T1000 (cell line): ENCODE measurements around the gene DGKD.
"Not testable (repeated sequence)": the region's sequence is repeated elsewhere in the genome, so short reads cannot be mapped to it uniquely, and the experiment has no call there.

Source experiments
- DNase-seq: peaks from one replicate; lab custom pipeline; 2025; ENCODE audit warnings: mixed read lengths; lab: John Stamatoyannopoulos, UW

The DGKD gene

DNA sequence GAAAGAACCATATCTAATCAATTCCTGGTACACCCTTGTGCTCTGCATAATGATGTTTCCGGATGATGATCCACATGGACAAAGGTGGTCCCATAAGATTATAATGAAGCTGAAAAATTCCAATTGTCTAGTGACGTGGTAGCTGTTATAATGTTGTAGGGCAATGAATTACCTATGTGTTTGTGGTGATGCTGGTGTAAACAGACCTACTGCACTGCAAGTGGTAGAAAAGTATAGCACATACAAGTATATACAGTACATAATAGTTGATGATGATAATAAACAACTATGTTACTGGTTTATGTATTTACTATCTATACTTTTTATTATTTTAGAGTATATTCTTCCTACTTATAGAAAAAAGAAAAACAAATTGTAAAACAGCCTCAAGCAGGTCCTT lies 8.4 kb downstream of the DGKD start:
- no peak for DNase-seq

DNA sequence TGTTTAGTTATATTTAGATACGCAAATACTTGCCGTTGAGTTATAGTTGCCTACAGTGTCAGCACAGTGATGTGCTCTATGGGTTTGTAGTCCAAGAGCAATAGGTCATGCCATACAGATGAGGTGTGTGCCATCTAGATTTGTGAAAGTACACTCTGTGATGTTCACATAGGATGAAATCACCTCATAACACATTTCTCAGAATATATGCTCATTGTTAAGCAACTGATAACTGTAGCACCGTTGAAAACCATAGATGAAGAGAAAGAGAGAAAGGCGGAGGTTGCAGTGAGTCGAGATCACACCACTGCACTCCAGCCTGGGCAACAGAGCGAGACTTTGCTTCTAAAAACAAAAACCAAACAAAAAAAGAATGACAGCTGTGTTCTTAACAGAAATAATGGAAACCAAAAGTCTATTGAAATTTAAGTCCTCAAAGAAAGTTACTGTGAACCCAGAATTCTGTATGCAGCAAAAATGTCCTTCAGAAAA lies 9.5 kb downstream of the DGKD start:
- DNase-seq, result no peak

DNA sequence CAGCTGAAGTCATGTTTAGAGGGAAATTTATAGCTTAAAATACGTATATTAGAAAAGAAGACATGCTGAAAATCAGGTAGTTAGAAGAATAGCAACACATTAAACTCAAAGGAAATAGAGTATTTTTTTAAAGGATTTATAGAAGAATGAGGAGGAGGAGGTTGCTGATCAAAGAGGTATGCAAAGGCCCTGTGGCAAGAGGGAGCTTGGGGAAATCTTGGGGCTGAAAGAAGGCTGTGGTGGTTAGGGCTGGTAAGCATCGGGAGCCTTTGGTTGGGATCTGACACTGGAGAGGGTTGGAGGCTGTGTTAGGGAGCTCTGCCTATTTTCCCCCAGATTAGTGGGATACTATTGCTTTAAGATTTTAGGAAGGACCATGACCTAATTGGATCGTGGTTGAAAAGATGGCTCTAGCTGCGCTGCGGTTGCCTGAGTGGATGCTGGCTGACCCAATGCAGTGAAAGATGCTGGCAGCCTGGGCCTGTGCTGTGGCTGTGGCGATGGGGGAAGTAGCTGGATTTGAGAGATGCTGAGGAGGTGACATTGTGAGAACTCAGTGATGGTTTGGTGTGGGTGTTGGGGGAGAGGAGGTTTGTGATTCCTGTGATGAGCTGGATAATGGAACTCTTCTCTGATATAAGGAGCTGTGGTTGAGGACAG lies 11.7 kb downstream of the DGKD start:
- DNase-seq, result no peak

GRCh38 chr2:233367586-233367985 lies 13.3 kb downstream of the DGKD start:
- DNase-seq, result no peak

- no peak for DNase-seq
These were observed 14.5 kb downstream of the DGKD start for GRCh38 chr2:233368756-233369155.

- no peak for DNase-seq
These were observed 15.2 kb downstream of the DGKD start for GRCh38 chr2:233369462-233369861.

- DNase-seq, result no peak
These were observed 15.8 kb downstream of the DGKD start for GRCh38 chr2:233369897-233370685.

GRCh38 chr2:233371641-233372040 lies 17.3 kb downstream of the DGKD start:
- no peak for DNase-seq

DNA sequence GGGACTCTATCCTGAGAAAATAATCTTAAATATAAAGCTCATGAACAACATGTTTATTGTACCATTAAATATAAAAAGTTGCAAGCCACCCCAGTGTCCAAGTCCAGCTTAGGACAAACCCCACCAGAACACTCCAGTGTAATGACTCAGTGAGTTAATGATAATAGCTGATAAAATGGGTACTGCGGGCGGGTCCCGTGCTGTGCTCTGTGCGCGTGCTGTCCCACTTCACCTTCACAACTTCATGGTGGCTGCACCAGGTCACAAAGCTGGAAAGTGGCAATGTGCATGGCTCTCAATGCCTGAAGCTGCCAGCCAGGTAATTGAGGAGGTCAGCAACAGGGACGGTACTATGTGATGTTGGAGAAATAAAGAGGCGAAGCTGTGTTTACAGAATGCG lies 18.6 kb downstream of the DGKD start:
- DNase-seq, result no peak

DNA sequence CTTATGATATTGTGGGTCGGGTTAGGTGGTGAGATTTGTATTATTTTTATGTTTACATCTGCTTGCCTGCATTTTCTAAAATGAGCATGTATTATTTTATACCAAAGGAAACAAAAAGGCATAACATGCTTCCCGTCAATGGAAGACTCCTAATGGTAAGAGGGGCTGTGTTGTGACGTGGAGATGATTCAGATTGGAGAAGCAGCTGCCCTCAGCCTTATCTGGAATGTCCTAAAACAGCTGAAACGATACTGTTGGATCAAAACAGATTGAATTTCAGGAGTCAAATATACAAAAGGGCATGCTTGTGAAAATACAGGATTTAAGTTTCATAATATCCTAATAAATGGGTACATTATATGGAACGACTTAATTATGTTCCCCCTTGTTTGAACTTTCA lies 19.0 kb downstream of the DGKD start:
- DNase-seq, result no peak

GRCh38 chr2:233374776-233375175 lies 20.5 kb downstream of the DGKD start:
- DNase-seq, result not testable (repeated sequence)

DNA sequence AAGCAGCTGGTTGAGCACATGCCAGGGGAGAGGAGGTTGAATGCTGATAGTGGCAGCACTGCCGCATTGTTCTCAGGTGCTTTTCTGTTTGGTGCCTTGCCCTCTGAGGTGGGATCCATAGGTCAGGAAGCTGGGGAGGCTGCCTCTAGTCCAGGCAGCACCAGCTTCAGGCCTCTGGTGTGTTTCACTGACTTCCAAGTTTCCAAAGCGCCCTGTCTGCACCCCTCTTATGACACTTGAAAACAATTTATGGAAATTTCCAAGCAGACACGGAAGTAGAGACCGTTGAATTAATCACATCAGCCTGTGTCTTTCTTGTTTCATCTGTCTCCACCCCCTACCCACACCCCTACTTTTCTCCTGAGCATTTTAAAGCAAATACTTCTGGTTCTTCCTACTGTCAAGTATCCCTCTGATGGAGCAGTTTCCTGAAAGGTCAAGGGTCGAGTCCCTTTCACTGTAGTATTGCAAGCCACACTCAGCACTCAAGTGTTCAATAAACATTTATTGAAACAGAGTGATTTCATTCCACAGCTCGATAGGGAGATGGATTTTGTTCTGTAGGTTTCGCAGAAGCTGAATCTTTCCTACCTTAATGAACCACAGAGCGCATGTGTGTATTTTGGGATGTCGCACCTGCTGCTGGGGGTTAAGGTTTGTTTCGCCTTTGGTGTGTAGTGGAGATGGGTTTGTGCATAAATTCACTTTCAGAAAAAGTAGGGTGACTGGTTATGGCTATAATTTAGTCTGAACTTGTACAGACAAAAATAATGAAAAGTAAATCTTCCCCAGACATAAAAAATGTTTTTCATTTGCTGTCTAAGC lies 21.4 kb downstream of the DGKD start:
- DNase-seq, result no peak

- no peak for DNase-seq
These were observed 24.7 kb downstream of the DGKD start for GRCh38 chr2:233379034-233379433.

GRCh38 chr2:233379441-233379840 lies 25.1 kb downstream of the DGKD start:
- no peak for DNase-seq

DNA sequence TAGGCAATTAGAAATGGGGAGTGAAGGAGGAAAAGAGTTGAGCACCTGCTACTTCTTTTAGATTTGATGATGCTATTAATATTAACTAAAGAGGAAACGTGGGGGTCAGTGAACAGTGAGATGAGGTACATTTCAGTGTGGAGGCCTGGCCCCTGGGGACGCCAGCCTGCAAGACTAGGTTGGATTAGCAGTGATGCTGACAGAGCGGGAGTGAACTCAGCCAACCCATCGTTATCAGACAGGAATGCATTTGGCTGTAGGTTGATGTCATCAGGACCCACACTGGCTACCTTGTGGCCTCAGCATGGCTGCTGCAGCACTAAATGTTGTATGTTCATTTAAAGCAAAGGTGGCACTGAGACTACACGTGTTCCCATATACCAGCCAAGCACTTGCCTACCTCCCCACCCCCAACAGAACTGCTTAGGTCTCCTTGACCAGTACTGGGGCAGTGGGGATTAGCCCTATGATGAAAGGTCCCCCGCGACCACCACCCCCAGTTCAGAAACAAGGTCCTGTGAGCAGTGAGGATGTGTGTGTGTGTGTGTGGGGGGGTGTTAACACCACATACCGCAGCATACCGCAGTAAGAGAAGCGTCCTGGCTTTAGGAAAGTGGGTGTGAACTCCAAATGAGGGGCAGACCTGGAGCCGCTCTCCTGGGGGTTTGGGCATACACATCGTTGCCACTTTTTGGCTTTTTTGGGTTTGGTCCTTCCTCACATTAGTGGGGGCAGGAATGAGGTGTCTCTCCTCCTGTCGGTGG lies 26.0 kb downstream of the DGKD start:
- DNase-seq, result no peak

GRCh38 chr2:233380995-233381637 lies 26.8 kb downstream of the DGKD start:
- DNase-seq, result no peak

- DNase-seq, result no peak
These were observed 27.3 kb downstream of the DGKD start for GRCh38 chr2:233381638-233381995.

- no peak for DNase-seq
These were observed 29.7 kb downstream of the DGKD start for GRCh38 chr2:233384015-233384414.

GRCh38 chr2:233384811-233385488 lies 30.7 kb downstream of the DGKD start:
- DNase-seq, result no peak

- DNase-seq, result no peak
These were observed 31.3 kb downstream of the DGKD start for GRCh38 chr2:233385489-233386044.
